Tibial artery (tissue), 4 donors: Measurements from ENCODE around the gene FCGR2B.
A peak's percentile ranks its signal among the peaks of the same experiment; 100 is the strongest.
"Not testable (repeated sequence)": the region's sequence is repeated elsewhere in the genome, so short reads cannot be mapped to it uniquely, and the experiment has no call there.

Source experiments
- DNase-seq, 2 donors: peaks; one replicate each; pipeline ENCODE4 v3.0.0-alpha.2; 2019
- H3K27ac ChIP-seq, 2 donors: fragments of 200-600 bp; sonication (generic) in 1 of 2; 1 replicate in 1 of 2; 2 replicates in 1 of 2; pipeline ENCODE4 v1.5.1; 2018 to 2019; ENCODE audit warnings: mild to moderate bottlenecking in 1 of 2
- H3K27me3 ChIP-seq, 2 donors: fragments of 200-600 bp; sonication (generic) in 1 of 2; one replicate each; pipeline versions ENCODE4 v1.5.1 to v1.6.0; 2016 to 2019
- H3K36me3 ChIP-seq, 3 donors: fragments of 200-600 bp; sonication (generic) in 2 of 3; one replicate each; pipeline ENCODE4 v1.5.1; 2016 to 2019; ENCODE audit warnings: mild to moderate bottlenecking in 2 of 3
- H3K4me1 ChIP-seq, 4 donors: fragments of 200-600 bp; sonication (generic) in 2 of 4; 1 replicate in 3 of 4; 2 replicates in 1 of 4; pipeline ENCODE4 v1.5.1; 2016 to 2019
- H3K4me3 ChIP-seq, 2 donors: fragments of 200-600 bp; sonication (generic) in 1 of 2; 1 replicate in 1 of 2; 2 replicates in 1 of 2; pipeline ENCODE4 v1.5.1; 2018 to 2019; ENCODE audit warnings: mild to moderate bottlenecking in 2 of 2
- H3K9me3 ChIP-seq, 3 donors: fragments of 200-600 bp; sonication (generic) in 1 of 3; one replicate each; pipeline ENCODE4 v1.5.1; 2016 to 2019
- intact Hi-C: fragments of 100-400 bp; cut with DNase I; formaldehyde crosslinking; loops from one replicate; pipeline ENCODE4 v1.15.0; 2023; ENCODE audit warnings: low total_unique reads
- TF ChIP-seq, protein P1 (sequence below), 2 experiments: fragments of 200-600 bp in 1 of 2; fragments of 450-650 bp in 1 of 2; IDR thresholded peaks; one replicate each; pipeline ENCODE4 v1.5.1; 2017 to 2019; ENCODE audit warnings: antibody characterized with exemption in 2 of 2, mild to moderate bottlenecking in 1 of 2, moderate library complexity in 1 of 2

FCGR2B gene

GRCh38 chr1:161647507-161648360 lies 15.2 kb upstream of the FCGR2B start:
- TF ChIP-seq, protein P1, sequence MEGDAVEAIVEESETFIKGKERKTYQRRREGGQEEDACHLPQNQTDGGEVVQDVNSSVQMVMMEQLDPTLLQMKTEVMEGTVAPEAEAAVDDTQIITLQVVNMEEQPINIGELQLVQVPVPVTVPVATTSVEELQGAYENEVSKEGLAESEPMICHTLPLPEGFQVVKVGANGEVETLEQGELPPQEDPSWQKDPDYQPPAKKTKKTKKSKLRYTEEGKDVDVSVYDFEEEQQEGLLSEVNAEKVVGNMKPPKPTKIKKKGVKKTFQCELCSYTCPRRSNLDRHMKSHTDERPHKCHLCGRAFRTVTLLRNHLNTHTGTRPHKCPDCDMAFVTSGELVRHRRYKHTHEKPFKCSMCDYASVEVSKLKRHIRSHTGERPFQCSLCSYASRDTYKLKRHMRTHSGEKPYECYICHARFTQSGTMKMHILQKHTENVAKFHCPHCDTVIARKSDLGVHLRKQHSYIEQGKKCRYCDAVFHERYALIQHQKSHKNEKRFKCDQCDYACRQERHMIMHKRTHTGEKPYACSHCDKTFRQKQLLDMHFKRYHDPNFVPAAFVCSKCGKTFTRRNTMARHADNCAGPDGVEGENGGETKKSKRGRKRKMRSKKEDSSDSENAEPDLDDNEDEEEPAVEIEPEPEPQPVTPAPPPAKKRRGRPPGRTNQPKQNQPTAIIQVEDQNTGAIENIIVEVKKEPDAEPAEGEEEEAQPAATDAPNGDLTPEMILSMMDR (IDR thresholded peaks at IDR 0.05), result peak; percentile 12 to 30
- H3K9me3 ChIP-seq, H3K27me3 ChIP-seq, H3K36me3 ChIP-seq, H3K27ac ChIP-seq, intact Hi-C loops, H3K4me1 ChIP-seq, DNase-seq, H3K4me3 ChIP-seq: not testable (repeated sequence)

GRCh38 chr1:161653541-161653940 lies 9.4 kb upstream of the FCGR2B start:
- H3K4me3 ChIP-seq, H3K27ac ChIP-seq, H3K36me3 ChIP-seq, H3K9me3 ChIP-seq, DNase-seq, intact Hi-C loops, H3K27me3 ChIP-seq, H3K4me1 ChIP-seq: not testable (repeated sequence)

DNA sequence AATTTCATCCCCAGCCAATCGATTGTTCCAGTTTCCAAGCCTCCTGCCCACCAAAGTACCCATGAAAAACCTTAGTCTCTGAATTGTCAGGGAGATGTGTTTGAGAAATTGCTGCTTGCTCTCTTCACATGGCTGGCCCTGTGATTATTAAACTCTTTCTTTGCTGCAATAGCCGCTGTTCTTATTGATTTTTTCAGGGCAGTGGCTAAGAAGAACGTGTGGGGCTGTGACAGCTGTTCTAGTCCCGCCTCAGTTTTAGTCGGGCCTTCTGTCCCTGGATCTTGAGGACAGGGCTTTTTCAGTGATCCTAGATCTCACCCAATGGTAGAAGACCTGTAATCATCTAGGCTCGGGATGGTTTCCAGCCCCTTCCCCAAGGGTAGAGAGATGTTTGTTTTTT lies 9.0 kb upstream of the FCGR2B start:
- H3K27me3 ChIP-seq, H3K4me3 ChIP-seq, intact Hi-C loops, H3K27ac ChIP-seq, DNase-seq, H3K36me3 ChIP-seq, H3K4me1 ChIP-seq, H3K9me3 ChIP-seq: not testable (repeated sequence)

- H3K4me1 ChIP-seq, H3K36me3 ChIP-seq, H3K4me3 ChIP-seq, intact Hi-C loops, DNase-seq, H3K9me3 ChIP-seq, H3K27ac ChIP-seq, H3K27me3 ChIP-seq: not testable (repeated sequence)
These were observed 4.4 kb upstream of the FCGR2B start for GRCh38 chr1:161658524-161658923.

DNA sequence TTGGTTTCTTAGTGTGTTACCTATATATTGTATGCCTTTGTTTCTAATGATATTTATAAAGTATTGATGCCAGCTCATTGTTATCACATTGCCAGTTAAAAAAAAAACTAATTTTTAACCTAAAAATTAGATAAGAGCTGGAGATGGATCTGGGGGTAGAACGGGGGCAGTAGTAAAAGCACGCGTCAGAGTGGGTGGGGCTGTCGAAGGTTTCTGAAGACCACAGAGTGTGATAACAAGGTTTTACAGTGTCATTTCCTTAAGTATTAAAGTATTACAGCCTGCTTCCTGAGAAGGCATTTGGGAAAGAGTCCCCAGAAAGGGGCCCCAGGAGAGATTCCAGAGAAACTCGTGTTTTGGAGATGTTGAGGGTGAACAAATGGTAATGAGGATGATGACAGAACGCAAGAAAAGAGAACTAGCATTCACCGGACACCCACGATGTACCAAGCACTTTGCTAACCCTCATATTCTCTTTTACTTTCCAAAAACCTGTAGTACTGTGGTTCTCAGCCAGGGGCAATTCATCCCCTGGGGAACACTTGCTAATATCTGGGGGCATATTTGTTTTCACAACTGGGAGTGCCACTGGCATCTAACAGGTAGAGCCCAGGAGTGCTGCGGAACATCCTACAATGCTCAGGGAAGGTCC lies 1.2 kb upstream of the FCGR2B start:
- H3K4me1 ChIP-seq, H3K27me3 ChIP-seq, intact Hi-C loops: not testable (repeated sequence)

GRCh38 chr1:161663569-161663968 lies 626 bp downstream of the FCGR2B start:
- H3K27me3 ChIP-seq, H3K4me3 ChIP-seq, intact Hi-C loops, H3K27ac ChIP-seq, DNase-seq, H3K9me3 ChIP-seq, H3K36me3 ChIP-seq, H3K4me1 ChIP-seq: not testable (repeated sequence)

More for the DNA sequence above, 1.2 kb upstream of the FCGR2B start:
- H3K9me3 ChIP-seq, H3K4me3 ChIP-seq, H3K27ac ChIP-seq, DNase-seq, H3K36me3 ChIP-seq: not testable (repeated sequence)

GRCh38 chr1:161664689-161665088 lies 1.7 kb downstream of the FCGR2B start:
- H3K27ac ChIP-seq, H3K4me3 ChIP-seq, DNase-seq, H3K4me1 ChIP-seq, H3K27me3 ChIP-seq, intact Hi-C loops, H3K9me3 ChIP-seq, H3K36me3 ChIP-seq: not testable (repeated sequence)

GRCh38 chr1:161671045-161672020 lies 8.4 kb downstream of the FCGR2B start:
- H3K27ac ChIP-seq, H3K4me3 ChIP-seq, H3K9me3 ChIP-seq, H3K4me1 ChIP-seq, H3K27me3 ChIP-seq, intact Hi-C loops, DNase-seq, H3K36me3 ChIP-seq: not testable (repeated sequence)

DNA sequence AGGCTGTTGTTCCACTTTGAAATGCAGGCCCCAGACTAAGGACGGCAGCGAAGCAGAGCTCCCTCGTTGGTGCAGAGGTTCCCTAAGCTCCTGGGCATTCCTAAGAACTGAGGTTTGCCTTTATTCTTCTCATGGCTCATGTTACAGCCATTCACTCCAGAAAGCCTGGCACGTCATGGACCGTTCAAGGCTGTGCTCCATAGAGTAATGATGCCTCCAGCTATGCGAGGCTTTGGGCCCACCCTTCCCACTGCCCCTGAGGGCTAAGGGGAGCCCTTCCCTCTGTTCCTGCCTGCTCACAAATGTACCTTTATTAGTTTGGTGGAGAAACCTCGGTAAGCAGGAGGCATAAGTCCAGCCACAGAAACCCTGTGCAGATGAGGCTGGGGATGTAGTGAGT lies 10.5 kb downstream of the FCGR2B start:
- intact Hi-C loops, H3K27me3 ChIP-seq: not testable (repeated sequence)

GRCh38 chr1:161674447-161674846 lies 11.5 kb downstream of the FCGR2B start:
- H3K4me3 ChIP-seq, H3K4me1 ChIP-seq, H3K27me3 ChIP-seq, H3K9me3 ChIP-seq, H3K36me3 ChIP-seq, H3K27ac ChIP-seq, DNase-seq, intact Hi-C loops: not testable (repeated sequence)

More for the DNA sequence above, 10.5 kb downstream of the FCGR2B start:
- H3K9me3 ChIP-seq, H3K27ac ChIP-seq, H3K36me3 ChIP-seq, H3K4me1 ChIP-seq, H3K4me3 ChIP-seq, DNase-seq: not testable (repeated sequence)

DNA sequence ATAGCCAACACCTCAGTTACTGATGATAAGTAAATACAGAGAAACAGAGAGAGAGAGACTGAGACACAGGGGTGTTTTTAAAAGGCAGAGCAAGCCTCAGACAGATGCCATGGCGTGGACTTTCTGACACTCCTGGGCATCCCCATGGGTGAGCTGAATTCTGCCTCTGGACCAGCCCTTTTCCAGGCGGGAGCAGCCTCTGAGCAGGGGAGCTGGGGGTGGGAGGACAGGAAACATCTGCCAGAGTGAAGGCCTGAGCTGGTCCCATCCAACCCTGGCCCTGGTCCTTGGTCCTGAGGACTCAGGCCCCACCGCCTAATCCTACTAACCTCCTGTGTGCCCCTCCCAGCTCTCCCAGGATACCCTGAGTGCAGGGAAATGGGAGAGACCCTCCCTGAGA lies 12.0 kb downstream of the FCGR2B start:
- H3K4me1 ChIP-seq, H3K4me3 ChIP-seq, H3K27me3 ChIP-seq, H3K27ac ChIP-seq, DNase-seq, H3K36me3 ChIP-seq, intact Hi-C loops, H3K9me3 ChIP-seq: not testable (repeated sequence)
